ENCODE data around the gene TERT. TPM values are rescaled to one million over a fixed set of nuclear protein-coding genes. Genes with fewer than 3 reads are reported as not detected.

The TERT gene
- total and polyA plus RNA-seq, 7 donors: 2.9 TPM; not detected in 6

- Histone ChIP-seq H3K27ac (no peak overlapping the region), H3K9me3 (no peaks in the 10 kb centered on the region), H3K4me1 (peaks cover 0 to 9% (median under 1%) of the 10 kb centered on the region in 4 donors), H3K4me3 (no peak overlapping the region), H3K27me3 (no peaks in the 10 kb centered on the region), H3K36me3 (peaks cover 23 to 98% (median 71%) of the 10 kb centered on the region in 4 donors)
- no peak for DNase-seq
- WGBS, 2 donors: 91 to 94% methylated on average over 12 of the region's 12 CpGs
- intact Hi-C loops (cut with DNase I): no loop called here
- no peak for TF ChIP-seq POLR2AphosphoS5 (IDR thresholded peaks at IDR 0.05)
- TF ChIP-seq, protein P1, sequence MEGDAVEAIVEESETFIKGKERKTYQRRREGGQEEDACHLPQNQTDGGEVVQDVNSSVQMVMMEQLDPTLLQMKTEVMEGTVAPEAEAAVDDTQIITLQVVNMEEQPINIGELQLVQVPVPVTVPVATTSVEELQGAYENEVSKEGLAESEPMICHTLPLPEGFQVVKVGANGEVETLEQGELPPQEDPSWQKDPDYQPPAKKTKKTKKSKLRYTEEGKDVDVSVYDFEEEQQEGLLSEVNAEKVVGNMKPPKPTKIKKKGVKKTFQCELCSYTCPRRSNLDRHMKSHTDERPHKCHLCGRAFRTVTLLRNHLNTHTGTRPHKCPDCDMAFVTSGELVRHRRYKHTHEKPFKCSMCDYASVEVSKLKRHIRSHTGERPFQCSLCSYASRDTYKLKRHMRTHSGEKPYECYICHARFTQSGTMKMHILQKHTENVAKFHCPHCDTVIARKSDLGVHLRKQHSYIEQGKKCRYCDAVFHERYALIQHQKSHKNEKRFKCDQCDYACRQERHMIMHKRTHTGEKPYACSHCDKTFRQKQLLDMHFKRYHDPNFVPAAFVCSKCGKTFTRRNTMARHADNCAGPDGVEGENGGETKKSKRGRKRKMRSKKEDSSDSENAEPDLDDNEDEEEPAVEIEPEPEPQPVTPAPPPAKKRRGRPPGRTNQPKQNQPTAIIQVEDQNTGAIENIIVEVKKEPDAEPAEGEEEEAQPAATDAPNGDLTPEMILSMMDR (IDR thresholded peaks at IDR 0.05): no peak
- TF ChIP-seq POLR2A (IDR thresholded peaks at IDR 0.05): no peak
- TF ChIP-seq EP300 (IDR thresholded peaks at IDR 0.05): no peak
Observed at GRCh38 chr5:1338196-1338490, 43.3 kb upstream of the TERT start.

DNA sequence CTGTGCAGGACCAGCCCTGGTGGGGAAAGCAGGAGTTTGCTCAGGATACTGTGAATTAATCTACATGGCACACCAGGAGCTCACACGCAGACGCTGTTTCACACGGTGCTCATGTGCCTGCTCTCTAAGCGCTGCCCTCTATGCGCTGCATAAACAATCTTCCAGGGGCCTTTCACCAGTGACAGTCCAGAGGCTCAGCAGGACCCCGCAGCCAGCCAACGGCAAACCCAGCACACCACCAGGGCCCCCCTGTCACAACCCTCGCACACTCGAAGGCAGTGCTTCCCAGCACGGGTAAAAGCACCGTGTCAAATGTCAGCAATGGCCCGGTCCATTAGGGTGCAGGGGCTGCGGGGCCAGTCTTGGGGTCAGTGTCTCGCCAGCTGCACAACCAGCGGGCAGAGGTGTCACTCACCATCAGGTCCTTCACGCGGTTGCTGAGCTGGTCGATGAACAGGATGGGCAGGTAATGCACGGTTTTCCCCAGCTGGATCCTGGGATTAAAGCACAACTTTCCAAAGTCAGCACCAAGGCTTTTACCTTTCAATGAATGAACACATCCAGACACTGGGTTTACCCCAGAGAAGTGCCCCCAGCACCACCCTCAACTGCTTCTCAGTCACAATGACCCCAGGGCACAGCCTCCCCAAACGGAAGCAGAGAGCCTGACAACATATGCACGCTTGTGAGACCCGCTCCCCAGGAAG lies 42.8 kb upstream of the TERT start:
- no peaks in the 10 kb centered on the region for H3K27me3 ChIP-seq
- 95% methylated on average over 22 of the region's 22 CpGs for WGBS, 2 donors
- H3K36me3 ChIP-seq: peaks cover 23 to 97% (median 70%) of the 10 kb centered on the region in 4 donors
- DNase-seq: no peak
- no peak overlapping the region for H3K27ac ChIP-seq
- no peaks in the 10 kb centered on the region for H3K9me3 ChIP-seq
- TF ChIP-seq, protein P1 (IDR thresholded peaks at IDR 0.05): no peak
- TF ChIP-seq POLR2A (IDR thresholded peaks at IDR 0.05) (no peak), EP300 (IDR thresholded peaks at IDR 0.05) (no peak), POLR2AphosphoS5 (IDR thresholded peaks at IDR 0.05) (no peak)
- H3K4me3 ChIP-seq: no peak overlapping the region
- intact Hi-C loops (cut with DNase I): no loop called here
- peaks cover 0 to 4% (median 0%) of the 10 kb centered on the region in 4 donors for H3K4me1 ChIP-seq

DNA sequence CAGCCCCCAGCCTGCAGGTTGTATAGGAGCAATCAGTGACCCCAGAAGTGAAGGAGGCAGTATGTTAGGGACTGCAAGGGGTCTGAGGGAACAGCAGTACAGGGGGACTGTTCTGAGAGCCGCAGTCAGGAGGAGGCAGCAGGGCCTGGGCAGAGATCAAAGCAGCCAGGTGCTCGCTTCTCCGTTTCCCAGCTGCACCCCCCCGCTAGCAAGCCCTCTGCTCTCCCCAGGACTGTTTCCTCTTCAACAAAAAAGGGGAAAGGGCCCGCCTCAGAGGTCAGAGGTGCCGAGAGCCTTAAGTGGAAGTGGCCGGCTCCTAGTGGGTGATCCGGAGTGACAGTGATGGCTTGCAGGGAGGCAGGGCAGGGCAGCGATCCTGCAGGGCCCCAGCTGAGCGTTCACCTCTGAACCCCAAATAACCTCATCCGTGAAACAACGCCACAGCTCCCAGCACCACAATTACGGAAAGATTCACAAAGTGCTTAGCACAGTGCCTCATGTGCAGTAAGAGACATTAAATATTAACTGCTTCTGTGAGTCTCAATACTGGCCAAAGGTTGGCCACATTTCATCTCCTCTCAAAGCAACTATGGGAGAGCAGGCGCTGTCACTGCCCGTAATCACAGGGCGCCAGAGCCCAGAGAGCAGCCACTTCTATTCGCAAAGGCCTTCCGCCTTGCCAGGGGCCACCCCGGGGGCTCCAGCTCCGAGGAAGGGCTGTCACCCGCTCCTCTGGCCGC lies 42.1 kb upstream of the TERT start:
- Histone ChIP-seq H3K9me3 (no peaks in the 10 kb centered on the region), H3K4me1 (no peaks in the 10 kb centered on the region), H3K4me3 (no peak overlapping the region), H3K27me3 (no peaks in the 10 kb centered on the region), H3K27ac (no peak overlapping the region), H3K36me3 (peaks cover 23 to 97% (median 68%) of the 10 kb centered on the region in 4 donors)
- intact Hi-C loops (cut with DNase I): no loop called here
- TF ChIP-seq POLR2AphosphoS5 (IDR thresholded peaks at IDR 0.05): no peak
- TF ChIP-seq EP300 (IDR thresholded peaks at IDR 0.05): no peak
- no peak for TF ChIP-seq POLR2A (IDR thresholded peaks at IDR 0.05)
- TF ChIP-seq, protein P1 (IDR thresholded peaks at IDR 0.05): no peak
- 87 to 91% methylated on average over 22 of the region's 22 CpGs for WGBS, 2 donors
- no peak for DNase-seq

DNA sequence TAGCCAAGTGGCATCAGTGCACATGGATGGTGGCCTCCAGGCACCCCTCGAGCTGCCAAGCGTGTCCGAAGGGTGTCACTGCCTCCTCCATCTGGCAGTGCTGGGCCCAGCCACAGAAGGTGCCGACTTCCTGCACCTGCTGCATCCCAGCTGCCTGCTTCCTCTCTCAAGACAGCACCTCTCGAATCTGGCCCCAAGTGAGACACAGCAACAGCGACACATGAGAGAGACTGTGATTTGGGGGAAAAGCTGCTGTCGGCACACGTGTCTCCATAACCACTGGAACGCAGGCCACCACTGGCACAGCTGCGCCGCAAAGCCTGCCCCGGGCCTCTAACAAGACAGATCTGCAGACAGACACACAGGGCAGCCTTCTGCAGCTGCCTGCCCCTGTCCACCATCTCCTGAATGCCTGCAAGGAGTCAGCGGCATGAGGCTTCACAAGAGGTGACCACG lies 41.3 kb upstream of the TERT start:
- Histone ChIP-seq H3K36me3 (peaks cover 23 to 97% (median 70%) of the 10 kb centered on the region in 4 donors), H3K4me3 (no peak overlapping the region), H3K9me3 (no peaks in the 10 kb centered on the region), H3K27ac (no peak overlapping the region), H3K27me3 (no peaks in the 10 kb centered on the region), H3K4me1 (no peaks in the 10 kb centered on the region)
- intact Hi-C loops (cut with DNase I): no loop called here
- TF ChIP-seq POLR2A (IDR thresholded peaks at IDR 0.05) (no peak), EP300 (IDR thresholded peaks at IDR 0.05) (no peak), POLR2AphosphoS5 (IDR thresholded peaks at IDR 0.05) (no peak)
- TF ChIP-seq, protein P1 (IDR thresholded peaks at IDR 0.05): no peak
- 81 to 94% methylated on average over 14 of the region's 14 CpGs for WGBS, 2 donors
- no peak for DNase-seq

Data from sigmoid colon (tissue), 7 donors.